ENCODE results near the gene CCT5. TPM values are rescaled to one million over a fixed set of nuclear protein-coding genes. Genes with fewer than 3 reads are reported as not detected.

The CCT5 gene
- total and polyA plus RNA-seq, 12 donors: 81.3 to 645 (median 151) TPM

- Histone ChIP-seq H3K4me3 (no peak overlapping the region), H3K9me3 (replicated peaks in 1 of 3) (no peaks in the 10 kb centered on the region), H3K27ac (no peak overlapping the region), H3K4me1 (replicated peaks in 1 of 2) (peaks cover 12 to 13% of the 10 kb centered on the region in 2 donors), H3K36me3 (replicated peaks in 1 of 2) (peaks cover 0 to 8% of the 10 kb centered on the region in 2 donors), H3K27me3 (no peaks in the 10 kb centered on the region)
- no peak for DNase-seq
- intact Hi-C loops (cut with DNase I): loop anchor here in 1 of 2 donors (10.0 kb wide), 2 partner anchors 138 to 338 kb away; no protein-coding TSS in a partner anchor
- no peak for TF ChIP-seq CTCF (IDR thresholded peaks at IDR 0.05)
- no peak for TF ChIP-seq POLR2A (IDR thresholded peaks at IDR 0.05)
- WGBS, 4 donors: 85 to 96% (median 90%) methylated on average over 7 of the region's 7 CpGs
Observed at GRCh38 chr5:10286862-10287227, 36.8 kb downstream of the CCT5 start.

DNA sequence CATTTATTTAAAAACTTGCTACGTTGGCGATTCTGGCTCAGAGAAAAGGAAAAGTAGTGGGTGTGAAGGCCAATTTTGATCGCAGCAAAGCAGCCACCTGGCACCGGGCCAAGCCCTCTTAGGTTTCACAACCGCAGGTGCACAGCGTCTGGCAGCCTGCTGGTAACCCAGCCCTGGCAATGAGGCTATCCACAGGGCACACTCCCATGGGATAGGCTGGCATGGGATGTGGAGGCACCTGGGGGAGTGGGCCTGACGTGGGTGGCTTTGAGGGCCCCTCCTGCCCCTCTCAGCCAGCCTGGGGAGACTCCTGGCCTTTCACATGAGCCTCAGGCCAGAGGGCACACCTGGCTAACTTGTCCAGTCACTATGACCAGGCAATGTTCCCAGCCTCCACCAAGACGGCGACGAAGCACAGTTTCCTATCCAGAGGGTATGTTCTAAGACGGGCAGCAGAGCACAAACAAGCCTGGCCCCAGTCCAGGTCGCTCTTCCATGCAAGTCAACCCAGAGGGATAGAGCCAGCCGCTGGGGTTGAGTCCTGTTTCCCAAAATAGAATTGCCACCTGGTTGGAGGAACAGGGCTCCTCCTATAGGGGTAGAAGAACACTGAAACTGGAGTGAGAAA is 38.6 kb downstream of the CCT5 start:
- Histone ChIP-seq H3K4me3 (no peak overlapping the region), H3K27me3 (no peaks in the 10 kb centered on the region), H3K9me3 (replicated peaks in 1 of 3) (no peaks in the 10 kb centered on the region), H3K36me3 (replicated peaks in 1 of 2) (peaks cover 0 to 8% of the 10 kb centered on the region in 2 donors), H3K27ac (peak overlapping the region; percentile 30 to 90 (median 72)), H3K4me1 (replicated peaks in 1 of 2) (peaks cover 12 to 13% of the 10 kb centered on the region in 2 donors)
- DNase-seq: peak; percentile 66 to 91 (median 86)
- TF ChIP-seq CTCF (IDR thresholded peaks at IDR 0.05): no peak
- TF ChIP-seq POLR2A (IDR thresholded peaks at IDR 0.05): no peak
- 46 to 58% (median 48%) methylated on average over 10 to 13 of the region's 13 CpGs for WGBS, 4 donors
- intact Hi-C loops (cut with DNase I): loop anchor here in 1 of 2 donors (10.0 kb wide), 2 partner anchors 136 to 336 kb away; no protein-coding TSS in a partner anchor

- Histone ChIP-seq H3K4me3 (no peak overlapping the region), H3K36me3 (replicated peaks in 1 of 2) (peaks cover 0 to 8% of the 10 kb centered on the region in 2 donors), H3K9me3 (replicated peaks in 1 of 3) (no peaks in the 10 kb centered on the region), H3K4me1 (replicated peaks in 1 of 2) (peaks cover 12 to 13% of the 10 kb centered on the region in 2 donors), H3K27me3 (no peaks in the 10 kb centered on the region), H3K27ac (peak overlapping the region; percentile 30 to 90 (median 72))
- WGBS, 4 donors: 43 to 54% (median 52%) methylated on average over 5 to 6 of the region's 6 CpGs
- DNase-seq: peak in 6 of 7 donors; percentile 67 to 80 (median 74)
- peak in 1 of 2 donors; percentile 19 for TF ChIP-seq POLR2A (IDR thresholded peaks at IDR 0.05)
- TF ChIP-seq CTCF (IDR thresholded peaks at IDR 0.05): peak in 5 of 6 experiments; percentile 9 to 42 (median 31)
- intact Hi-C loops (cut with DNase I): loop anchor here in 1 of 2 donors (10.0 kb wide), 2 partner anchors 135 to 335 kb away; no protein-coding TSS in a partner anchor
Observed at GRCh38 chr5:10289353-10289752, 39.3 kb downstream of the CCT5 start.

GRCh38 chr5:10289991-10290390 is 39.9 kb downstream of the CCT5 start:
- 93 to 96% (median 95%) methylated on average over 8 to 10 of the region's 10 CpGs for WGBS, 4 donors

More at GRCh38 chr5:10289991-10290390, 39.9 kb downstream of the CCT5 start:
- no peak for TF ChIP-seq CTCF (IDR thresholded peaks at IDR 0.05)
- no peak for TF ChIP-seq POLR2A (IDR thresholded peaks at IDR 0.05)
- Histone ChIP-seq H3K27me3 (no peaks in the 10 kb centered on the region), H3K36me3 (replicated peaks in 1 of 2) (peaks cover 0 to 8% of the 10 kb centered on the region in 2 donors), H3K4me1 (replicated peaks in 1 of 2) (peaks cover 12 to 13% of the 10 kb centered on the region in 2 donors), H3K4me3 (no peak overlapping the region), H3K27ac (peak overlapping the region in 3 of 5 donors; percentile 72 to 90 (median 73)), H3K9me3 (replicated peaks in 1 of 3) (no peaks in the 10 kb centered on the region)
- no peak for DNase-seq
- intact Hi-C loops (cut with DNase I): loop anchor here in 1 of 2 donors (10.0 kb wide), 2 partner anchors 135 to 335 kb away; no protein-coding TSS in a partner anchor

Measured in adrenal gland (tissue), 12 donors.